Mammary epithelial cell (primary cell): Measurements from ENCODE around the gene AP2A2.

Experiments
- CTCF ChIP-seq, 2 donors: IDR thresholded peaks in 1 of 2; conservative IDR thresholded peaks in 1 of 2; 2 replicates each; pipeline ENCODE4 v1.5.1; 2011 to 2012; ENCODE audit warnings: inconsistent platforms in 2 of 2, low read length in 2 of 2, mild to moderate bottlenecking in 2 of 2, control low read depth in 1 of 2, low read depth in 1 of 2; ENCODE audit not compliant: insufficient read depth in 1 of 2; ENCODE audit errors: extremely low read depth in 1 of 2
- EZH2 ChIP-seq: IDR thresholded peaks from 2 replicates; pipeline ENCODE4 v1.6.1; 2012; ENCODE audit warnings: low read length, inconsistent platforms, borderline replicate concordance

- TF ChIP-seq EZH2 = no peak
- no peak for TF ChIP-seq CTCF (conservative IDR thresholded peaks at IDR 0.05 in 1 of 2, IDR thresholded peaks at IDR 0.05 in 1 of 2; ENCODE audit: extremely low read depth in 1 of 2, insufficient read depth in 1 of 2, low read depth in 1 of 2, low read length in 2 of 2)
Measured at GRCh38 chr11:1006762-1007161, 81.1 kb downstream of the AP2A2 start.
